Erythroblast (primary cell): ENCODE results near the gene TMEM87A.
"Not testable (repeated sequence)": the region's sequence is repeated elsewhere in the genome, so short reads cannot be mapped to it uniquely, and the experiment has no call there.

ENCODE experiments used
- DNase-seq, 2 experiments: peaks; one replicate each; lab custom pipeline; 2025; lab: John Stamatoyannopoulos, UW
- GATA1 ChIP-seq: IDR thresholded peaks from 2 replicates; pipeline ENCODE4 v1.6.1; 2011; ENCODE audit warnings: low read depth, mild to moderate bottlenecking, control low read depth, low read length, moderate library complexity
- POLR2A ChIP-seq: IDR thresholded peaks from 2 replicates; pipeline ENCODE4 v1.6.1; 2011; ENCODE audit warnings: mild to moderate bottlenecking, low read length

The TMEM87A gene

DNA sequence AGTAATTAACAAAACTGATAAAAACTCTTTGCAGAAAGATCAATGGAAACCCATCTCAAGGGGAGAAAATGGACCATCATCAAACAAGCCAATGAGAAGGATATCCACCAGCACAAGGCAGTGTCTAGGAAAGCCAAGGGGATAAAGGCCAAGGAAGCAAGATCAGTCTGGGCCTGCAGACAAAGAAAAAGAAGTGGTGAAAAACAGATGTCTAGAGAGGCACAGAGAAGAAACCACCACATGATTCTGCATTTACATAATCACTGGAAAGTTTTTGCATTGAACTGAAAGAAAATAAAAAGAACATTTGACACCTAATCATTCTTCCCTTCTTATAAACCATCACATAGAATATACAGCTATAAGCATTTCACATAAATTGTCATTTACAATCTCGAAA is 42.1 kb downstream of the TMEM87A start:
- DNase-seq: no peak
- TF ChIP-seq POLR2A (no peak), GATA1 (no peak)

DNA sequence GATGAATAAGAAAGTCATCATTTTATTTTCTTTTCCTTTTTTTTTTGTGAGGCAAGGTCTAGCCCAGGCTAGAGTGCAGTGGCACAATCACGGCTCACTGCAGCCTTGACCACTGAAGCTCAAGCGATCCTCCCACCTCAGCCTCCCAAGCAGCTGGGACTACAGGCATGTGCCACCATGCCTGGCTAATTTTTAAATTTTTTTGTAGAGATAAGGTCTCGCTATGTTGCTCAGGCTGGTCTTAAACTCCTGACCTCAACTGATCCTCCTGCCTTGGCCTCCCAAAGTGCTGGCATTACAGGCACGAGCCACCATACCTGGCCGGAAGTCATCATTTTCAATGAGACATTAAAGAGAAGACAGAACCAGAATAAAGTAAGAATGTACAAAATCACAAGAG is 44.3 kb downstream of the TMEM87A start:
- not testable (repeated sequence) for DNase-seq

DNA sequence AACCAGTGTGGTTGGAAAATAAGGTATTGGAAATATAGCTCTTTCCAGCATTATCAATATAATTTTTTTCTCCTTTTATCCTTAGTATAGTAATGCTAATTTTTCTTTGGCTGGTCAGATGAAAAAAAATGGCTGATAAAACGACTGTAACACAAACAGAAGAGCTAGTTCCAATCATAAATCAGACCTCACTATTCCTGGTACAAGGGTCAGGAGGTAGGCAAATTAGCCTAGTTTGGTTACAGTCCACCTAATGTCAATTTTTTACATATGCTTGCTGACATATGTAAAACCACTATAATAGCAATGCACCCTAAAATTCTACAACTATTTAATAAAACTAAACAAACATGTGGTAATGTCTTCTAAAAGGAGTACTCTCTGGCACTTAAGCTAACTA is 45.2 kb downstream of the TMEM87A start:
- no peak for TF ChIP-seq POLR2A
- TF ChIP-seq GATA1: no peak
- DNase-seq: no peak

DNA sequence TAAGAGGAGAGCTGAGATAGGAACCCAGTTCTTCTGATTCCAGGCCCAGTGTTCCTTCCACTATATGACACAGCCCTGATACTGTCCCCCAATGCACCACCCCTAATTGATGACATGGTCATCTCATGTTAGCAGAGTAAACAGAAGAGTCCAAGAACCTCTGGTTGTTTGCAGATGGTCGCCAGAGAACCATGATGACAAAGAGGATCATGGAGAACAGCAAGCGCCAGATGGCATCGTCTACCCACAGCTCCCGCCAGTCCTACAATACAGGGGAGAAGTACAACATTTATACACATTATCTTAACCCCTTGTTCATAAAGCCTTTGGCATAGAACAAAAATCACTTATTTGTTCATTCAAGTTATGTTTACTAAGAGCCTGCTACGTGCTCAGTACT is 46.6 kb downstream of the TMEM87A start:
- DNase-seq: no peak

DNA sequence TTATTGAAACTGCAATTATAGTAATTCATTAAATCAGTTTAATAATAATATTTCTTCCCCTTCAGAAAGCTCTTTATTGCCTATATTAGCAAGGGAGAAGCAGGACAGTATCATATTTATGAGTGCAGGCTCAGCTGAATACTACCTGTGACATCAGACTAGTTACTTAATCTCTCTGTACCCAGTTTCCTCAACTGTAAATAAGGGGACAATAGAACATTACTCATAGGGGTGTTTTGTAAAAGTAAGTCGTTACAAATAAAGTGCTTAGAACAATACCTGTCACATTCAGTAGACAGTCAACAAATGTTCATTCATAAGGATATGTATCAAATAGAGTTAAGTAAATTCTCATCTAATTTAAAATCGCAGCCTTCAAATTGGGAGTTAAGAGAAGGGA is 53.0 kb downstream of the TMEM87A start:
- no peak for TF ChIP-seq POLR2A
- TF ChIP-seq GATA1: no peak
- no peak for DNase-seq

More for the DNA sequence above, 46.6 kb downstream of the TMEM87A start:
- TF ChIP-seq GATA1 (no peak), POLR2A (no peak)

DNA sequence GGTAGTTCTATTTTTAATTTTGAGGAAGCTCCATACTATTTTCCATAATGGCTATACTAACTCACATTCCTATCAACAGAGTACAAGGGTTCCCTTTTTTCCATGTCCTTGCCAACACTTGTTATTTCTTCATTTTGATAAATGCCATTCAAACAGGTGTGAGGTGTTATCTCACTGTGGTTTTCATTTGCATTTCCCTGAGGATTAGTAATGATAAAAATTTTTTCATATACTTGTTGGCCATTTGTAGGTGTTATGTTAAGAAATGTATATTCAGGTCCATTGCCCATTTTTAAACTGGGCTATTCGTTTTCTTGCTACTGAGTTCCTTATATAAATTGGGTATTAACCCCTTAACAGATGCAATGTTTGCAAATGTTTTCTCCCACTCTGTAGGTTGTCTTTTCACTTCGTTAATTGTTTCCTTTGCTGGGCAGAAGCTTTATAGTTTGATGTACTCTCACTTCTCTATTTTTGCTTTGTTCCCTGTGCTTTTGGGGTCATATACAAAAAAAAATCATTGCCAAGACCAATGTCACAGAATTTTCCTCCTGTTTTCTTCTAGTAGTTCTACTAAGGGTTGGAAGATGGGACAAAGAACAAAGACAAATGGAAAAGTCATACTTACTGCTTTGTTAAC is 54.2 kb downstream of the TMEM87A start:
- TF ChIP-seq POLR2A: no peak
- no peak for DNase-seq

DNA sequence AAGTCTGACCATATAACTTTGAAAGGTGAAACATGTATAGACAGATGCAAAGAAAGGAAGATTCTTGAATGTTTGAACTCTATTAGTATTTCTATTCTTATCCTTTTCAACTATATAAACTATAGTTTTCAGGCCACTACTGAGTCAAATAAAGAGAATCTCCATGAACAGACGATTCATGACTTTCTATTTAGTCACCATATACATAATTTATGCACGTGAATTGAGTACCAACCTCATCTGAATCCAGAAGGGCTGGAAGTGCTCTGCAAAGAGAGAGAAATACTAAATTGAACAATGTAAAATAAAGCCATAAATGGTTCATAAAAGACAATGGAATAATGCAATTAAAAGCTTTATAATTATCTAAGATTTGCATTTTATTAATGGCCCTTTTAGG is 55.7 kb downstream of the TMEM87A start:
- no peak for TF ChIP-seq POLR2A
- TF ChIP-seq GATA1: no peak
- DNase-seq: no peak

DNA sequence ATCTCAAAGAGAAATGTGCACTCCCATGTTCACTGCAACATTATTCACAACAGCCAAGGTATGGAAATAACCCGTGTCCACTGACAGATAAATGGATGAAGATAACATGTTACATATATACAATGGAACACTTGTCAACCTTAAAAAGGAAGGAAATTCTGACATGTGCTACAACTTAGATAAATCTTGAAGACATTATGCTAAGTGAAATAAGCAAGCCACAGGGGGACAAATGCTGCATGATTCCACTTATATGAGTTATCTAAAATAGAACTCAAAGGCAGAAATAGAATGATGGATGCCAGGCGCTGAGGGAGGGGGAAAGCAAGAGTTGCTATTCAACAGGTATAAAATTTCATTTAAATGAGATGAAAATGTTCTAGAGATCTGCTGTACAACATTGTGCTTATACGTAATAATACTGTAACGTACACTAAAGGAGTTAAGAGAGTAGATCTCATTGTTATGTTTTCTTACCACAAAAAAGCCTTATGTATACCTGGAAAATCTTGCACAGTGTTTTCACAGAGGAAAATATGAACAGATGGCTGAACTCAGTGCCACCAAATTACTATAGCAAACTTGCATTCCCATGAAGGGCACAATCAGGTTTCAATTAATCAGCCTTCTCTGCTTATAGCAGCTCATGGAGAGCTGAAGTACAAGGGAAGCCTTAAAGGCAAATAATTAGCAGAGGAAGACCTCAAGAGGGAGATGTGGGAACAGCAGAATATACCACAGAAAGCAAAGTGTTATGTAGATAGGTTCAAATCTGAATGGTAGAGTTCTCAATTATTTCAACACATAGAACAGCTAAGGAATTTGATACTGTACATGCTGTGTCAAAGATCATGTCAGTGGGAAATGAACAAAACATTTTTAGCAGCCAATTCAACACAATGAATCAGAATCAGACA is 57.1 kb downstream of the TMEM87A start:
- DNase-seq: no peak
- TF ChIP-seq GATA1 (no peak), POLR2A (no peak)

DNA sequence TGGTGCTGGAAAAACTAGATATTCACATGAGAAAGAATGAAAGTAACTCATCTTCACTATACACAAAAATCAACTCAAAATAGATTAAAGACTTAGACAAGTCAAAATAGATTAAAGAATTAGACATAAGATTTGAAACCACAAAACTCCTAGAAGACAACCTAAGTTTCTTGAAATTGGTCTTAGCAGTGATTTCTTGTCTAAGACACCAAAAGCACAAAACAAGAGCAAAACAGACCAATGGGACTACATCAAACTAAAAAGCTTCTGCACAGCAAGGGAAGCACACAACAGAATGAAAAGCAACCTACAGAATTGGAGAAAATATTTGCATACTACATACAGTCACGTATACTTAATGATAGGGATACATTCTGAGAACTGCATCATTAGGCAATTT is 58.6 kb downstream of the TMEM87A start:
- no peak for DNase-seq
- TF ChIP-seq GATA1 (no peak), POLR2A (no peak)

DNA sequence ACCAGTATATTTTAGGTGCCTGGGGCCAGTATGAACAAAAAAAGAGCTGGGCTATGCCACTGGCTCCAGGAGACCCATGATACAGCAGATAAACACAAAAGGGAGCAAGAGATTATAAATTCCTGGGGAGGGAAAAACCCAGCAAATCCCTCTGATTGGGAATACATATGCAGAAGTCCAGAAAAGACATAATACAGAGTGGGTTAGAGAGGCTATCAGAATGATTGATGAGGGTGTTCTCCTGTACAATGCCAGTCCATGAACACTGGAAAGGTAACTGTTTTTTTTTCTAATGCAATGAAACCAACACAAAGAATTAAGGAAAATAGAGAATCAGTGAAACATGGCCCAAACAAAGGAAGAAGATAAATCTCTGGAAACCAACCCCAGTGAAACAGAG is 59.7 kb downstream of the TMEM87A start:
- TF ChIP-seq GATA1 (no peak), POLR2A (no peak)
- no peak for DNase-seq

DNA sequence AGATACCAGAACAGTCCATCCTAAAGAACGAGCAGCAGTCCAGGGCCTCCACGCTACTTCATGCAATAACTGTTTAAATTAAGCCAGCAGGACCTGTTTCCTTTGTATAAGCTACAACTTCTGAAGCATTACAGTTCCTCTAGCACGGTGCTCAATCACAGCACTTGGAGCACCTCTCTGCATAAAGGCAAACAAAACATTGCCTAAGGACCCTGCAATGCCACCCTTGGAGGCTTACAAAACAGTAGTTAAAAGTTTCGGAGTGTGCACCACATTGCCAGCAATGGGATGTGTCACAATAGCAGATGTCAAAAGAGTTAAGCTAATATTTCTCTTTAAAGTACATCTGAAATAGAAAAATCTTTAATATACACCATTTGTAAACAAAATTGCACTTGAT is 62.5 kb downstream of the TMEM87A start:
- DNase-seq: no peak
- TF ChIP-seq POLR2A (no peak), GATA1 (no peak)

DNA sequence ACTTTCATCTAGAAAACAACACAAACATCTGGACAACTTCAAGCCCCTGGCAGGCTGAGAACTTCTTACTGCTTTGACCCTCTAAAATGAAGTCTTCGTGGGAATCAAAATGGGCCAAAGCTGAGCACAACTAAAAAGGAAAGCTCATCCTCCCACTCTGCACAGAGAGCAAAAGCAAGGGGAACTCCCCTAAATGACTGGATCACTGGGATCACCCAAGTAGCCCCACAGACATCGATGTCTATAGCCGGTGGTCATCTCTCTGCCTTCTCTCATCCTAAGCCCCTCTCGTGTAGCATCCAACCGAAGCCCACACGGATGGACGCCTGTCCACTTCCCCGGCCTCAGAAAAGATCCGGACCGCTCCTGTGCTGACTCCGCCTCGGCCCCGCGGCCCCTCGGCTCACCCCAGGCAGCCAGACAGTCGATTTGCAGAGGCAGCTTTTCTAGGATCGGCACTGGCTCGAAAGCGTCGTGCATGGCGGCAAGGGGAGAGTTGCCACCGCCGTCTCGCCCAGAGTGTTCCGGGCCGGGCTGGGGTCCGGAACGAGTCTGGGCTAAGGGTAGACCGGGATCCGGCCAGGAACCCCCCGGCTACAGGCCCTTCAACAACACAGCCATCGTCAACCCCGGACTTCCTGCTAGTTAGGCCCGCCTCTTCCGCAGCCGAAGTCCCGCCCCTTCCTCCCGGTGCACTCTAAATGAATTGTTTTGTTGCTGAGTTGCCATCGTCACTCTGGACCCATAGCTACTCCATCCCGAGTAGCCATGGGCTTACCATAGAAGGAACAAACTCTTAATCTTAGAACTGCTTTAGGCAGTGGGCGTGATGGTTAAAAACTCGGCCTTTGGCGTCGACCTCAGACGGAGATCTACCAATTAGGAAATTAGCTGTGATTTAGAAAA is 65.3 kb downstream of the TMEM87A start, which contains the start of gene VPS39:
Gene VPS39, minus strand, starts transcription at position 631 of the 906 bp plus-strand sequence. Its CDS starts 151 bp downstream, at position 480.
- DNase-seq: peak; percentile 86 to 87
- TF ChIP-seq POLR2A (peak; percentile 86), GATA1 (no peak)

DNA sequence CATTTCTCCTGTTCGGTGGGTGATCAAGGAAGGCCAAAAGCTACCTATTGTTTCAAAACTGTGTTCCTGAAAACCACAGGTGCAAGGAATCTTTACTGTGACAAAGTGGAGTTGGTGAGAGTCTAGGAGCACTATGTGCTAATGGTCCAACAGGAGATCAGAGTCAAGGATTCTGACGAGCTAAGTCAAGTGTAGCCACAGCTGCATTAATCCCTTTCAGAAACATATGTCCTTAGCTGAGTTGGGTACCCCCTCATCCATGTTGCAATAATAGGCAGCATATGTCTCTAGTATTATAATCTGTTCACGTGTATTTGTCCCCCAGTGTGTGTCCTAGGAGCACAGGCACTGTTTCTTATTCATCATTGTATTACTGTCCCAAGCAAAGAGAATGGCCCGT is 66.8 kb downstream of the TMEM87A start:
- TF ChIP-seq POLR2A (no peak), GATA1 (no peak)
- no peak for DNase-seq
